ENCODE measurements around the gene HOXA11.

DNA sequence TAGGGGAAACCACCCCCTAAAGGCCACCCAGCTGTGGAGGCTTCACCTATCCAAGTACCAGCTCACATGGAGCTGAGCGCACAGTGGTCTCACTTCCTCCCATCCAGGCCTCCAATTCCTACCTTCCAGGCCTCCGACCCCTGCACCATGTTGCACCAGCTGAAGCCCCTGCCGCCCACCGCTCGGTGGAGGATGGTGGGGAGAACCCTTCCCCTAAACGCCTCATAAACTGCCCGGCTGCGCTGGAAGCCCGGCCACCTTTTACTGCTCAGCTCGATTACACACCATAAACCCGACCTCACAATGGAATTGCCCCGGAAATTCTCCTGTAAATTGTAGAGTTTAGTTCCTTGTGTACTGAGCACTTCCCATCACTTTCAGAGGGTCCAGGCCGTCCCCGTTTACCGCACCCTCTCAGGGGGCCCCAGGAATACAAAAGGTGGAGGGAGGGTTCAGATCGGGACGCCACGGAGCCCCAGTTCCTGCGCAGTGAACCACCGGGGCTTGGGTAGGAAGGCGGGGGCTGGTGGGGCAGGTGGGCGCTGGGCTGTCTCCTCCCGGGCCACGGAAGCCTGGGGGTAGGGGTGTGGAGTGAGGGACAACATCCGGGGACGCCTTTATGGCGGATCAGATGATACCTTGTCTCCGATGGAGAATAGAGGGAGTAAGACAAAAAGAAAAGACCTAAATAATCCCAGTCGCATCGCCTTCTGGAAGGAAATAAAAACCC lies 27.2 kb downstream of the HOXA11 start:
- TF ChIP-seq, protein P1, sequence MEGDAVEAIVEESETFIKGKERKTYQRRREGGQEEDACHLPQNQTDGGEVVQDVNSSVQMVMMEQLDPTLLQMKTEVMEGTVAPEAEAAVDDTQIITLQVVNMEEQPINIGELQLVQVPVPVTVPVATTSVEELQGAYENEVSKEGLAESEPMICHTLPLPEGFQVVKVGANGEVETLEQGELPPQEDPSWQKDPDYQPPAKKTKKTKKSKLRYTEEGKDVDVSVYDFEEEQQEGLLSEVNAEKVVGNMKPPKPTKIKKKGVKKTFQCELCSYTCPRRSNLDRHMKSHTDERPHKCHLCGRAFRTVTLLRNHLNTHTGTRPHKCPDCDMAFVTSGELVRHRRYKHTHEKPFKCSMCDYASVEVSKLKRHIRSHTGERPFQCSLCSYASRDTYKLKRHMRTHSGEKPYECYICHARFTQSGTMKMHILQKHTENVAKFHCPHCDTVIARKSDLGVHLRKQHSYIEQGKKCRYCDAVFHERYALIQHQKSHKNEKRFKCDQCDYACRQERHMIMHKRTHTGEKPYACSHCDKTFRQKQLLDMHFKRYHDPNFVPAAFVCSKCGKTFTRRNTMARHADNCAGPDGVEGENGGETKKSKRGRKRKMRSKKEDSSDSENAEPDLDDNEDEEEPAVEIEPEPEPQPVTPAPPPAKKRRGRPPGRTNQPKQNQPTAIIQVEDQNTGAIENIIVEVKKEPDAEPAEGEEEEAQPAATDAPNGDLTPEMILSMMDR (IDR thresholded peaks at IDR 0.05) = no peak
- no peak for TF ChIP-seq POLR2A (IDR thresholded peaks at IDR 0.05)
- TF ChIP-seq POLR2AphosphoS5 (IDR thresholded peaks at IDR 0.05) = no peak
